ENCODE results near the gene CRYGN.

The CRYGN gene

GRCh38 chr7:151405056-151405455 is 34.9 kb downstream of the CRYGN start:
- no peak for DNase-seq

GRCh38 chr7:151404216-151405011 is 35.5 kb downstream of the CRYGN start:
- DNase-seq: no peak

GRCh38 chr7:151403764-151404163 is 36.2 kb downstream of the CRYGN start:
- no peak for DNase-seq

GRCh38 chr7:151402029-151402835 is 37.7 kb downstream of the CRYGN start:
- DNase-seq: no peak

- no peak for DNase-seq
These were observed 39.2 kb downstream of the CRYGN start for GRCh38 chr7:151400626-151401315.

GRCh38 chr7:151399906-151400305 is 40.0 kb downstream of the CRYGN start:
- DNase-seq: no peak

GRCh38 chr7:151399305-151399601 is 40.7 kb downstream of the CRYGN start:
- no peak for DNase-seq

GRCh38 chr7:151398446-151399304 is 41.3 kb downstream of the CRYGN start:
- no peak for DNase-seq

GRCh38 chr7:151397026-151397425 is 42.9 kb downstream of the CRYGN start:
- DNase-seq: no peak

- no peak for DNase-seq
These were observed 43.5 kb downstream of the CRYGN start for GRCh38 chr7:151396328-151396970.

- no peak for DNase-seq
These were observed 44.9 kb downstream of the CRYGN start for GRCh38 chr7:151395036-151395367.

- DNase-seq: no peak
These were observed 45.6 kb downstream of the CRYGN start for GRCh38 chr7:151394076-151395035.

- DNase-seq: no peak
These were observed 46.6 kb downstream of the CRYGN start for GRCh38 chr7:151393031-151393977.

- DNase-seq: no peak
These were observed 47.5 kb downstream of the CRYGN start for GRCh38 chr7:151392426-151392825.

GRCh38 chr7:151392002-151392401 is 47.9 kb downstream of the CRYGN start:
- DNase-seq: no peak

- no peak for DNase-seq
These were observed 48.6 kb downstream of the CRYGN start for GRCh38 chr7:151391358-151391730.

- DNase-seq: no peak
These were observed 49.2 kb downstream of the CRYGN start for GRCh38 chr7:151390598-151391357.

- no peak for DNase-seq
These were observed 50.0 kb downstream of the CRYGN start for GRCh38 chr7:151389768-151390597.
